Endodermal cell (in vitro differentiated cells): ENCODE measurements around the gene UBE2QL1. TPM values are rescaled to one million over a fixed set of nuclear protein-coding genes. Genes with fewer than 3 reads are reported as not detected.
A peak's percentile ranks its signal among the peaks of the same experiment; 100 is the strongest.

Experiments used
- DNase-seq: peaks from one replicate; pipeline ENCODE4 v3.0.0-alpha.2; 2017
- H3K27ac ChIP-seq: 2 replicates; pipeline ENCODE4 v1.5.1; 2013; ENCODE audit warnings: mild to moderate bottlenecking, low read depth, low read length, moderate library complexity
- H3K27me3 ChIP-seq: 2 replicates; pipeline ENCODE4 v1.6.1; 2013; ENCODE audit warnings: mild to moderate bottlenecking, low read length, moderate library complexity; ENCODE audit not compliant: insufficient read depth, control insufficient read depth, poor library complexity, severe bottlenecking
- H3K36me3 ChIP-seq: 2 replicates; pipeline ENCODE4 v1.7.0; 2013; ENCODE audit warnings: mild to moderate bottlenecking, low read length, moderate library complexity; ENCODE audit not compliant: control insufficient read depth, insufficient read depth
- H3K4me1 ChIP-seq: one replicate; pipeline ENCODE4 v1.7.0; 2013; ENCODE audit warnings: low read length; ENCODE audit not compliant: control insufficient read depth, insufficient read depth
- H3K4me3 ChIP-seq: 2 replicates; pipeline ENCODE4 v1.5.1; 2013; ENCODE audit warnings: mild to moderate bottlenecking, low read length, moderate library complexity
- H3K9ac ChIP-seq: 2 replicates; pipeline ENCODE4 v1.6.1; 2013; ENCODE audit warnings: mild to moderate bottlenecking, low read length, moderate library complexity; ENCODE audit not compliant: poor library complexity, severe bottlenecking; ENCODE audit errors: extremely low read depth
- H3K9me3 ChIP-seq: 2 replicates; pipeline ENCODE4 v1.6.1; 2013; ENCODE audit warnings: mild to moderate bottlenecking, low read length, moderate library complexity; ENCODE audit not compliant: control insufficient read depth
- H3K27ac Mint-ChIP-seq: 2 replicates; pipeline ENCODE4 v1.8.0; 2020; ENCODE audit warnings: mixed read lengths
- H3K27me3 Mint-ChIP-seq: 2 replicates; pipeline ENCODE4 v1.8.0; 2021; ENCODE audit warnings: mild to moderate bottlenecking, mixed read lengths; ENCODE audit not compliant: insufficient read depth
- H3K36me3 Mint-ChIP-seq: 2 replicates; pipeline ENCODE4 v1.8.0; 2020; ENCODE audit warnings: low read depth, mixed read lengths
- H3K4me1 Mint-ChIP-seq: 2 replicates; pipeline ENCODE4 v1.8.0; 2020; ENCODE audit warnings: mixed read lengths
- H3K4me3 Mint-ChIP-seq: 2 replicates; pipeline ENCODE4 v1.8.0; 2020; ENCODE audit warnings: mild to moderate bottlenecking, moderate library complexity, mixed read lengths
- H3K9me3 Mint-ChIP-seq: 2 replicates; pipeline ENCODE4 v1.8.0; 2020; ENCODE audit warnings: mild to moderate bottlenecking, mixed read lengths
- CTCF ChIP-seq: fragments of 200-600 bp; sonication (generic); conservative IDR thresholded peaks from 2 replicates; pipeline ENCODE4 v1.5.0; 2021; ENCODE audit warnings: antibody characterized with exemption, mild to moderate bottlenecking
- WGBS, 2 experiments: methylation state at CpG; one replicate each; pipeline versions ENCODE4 v1.1.5 to v1.1.7; 2013; ENCODE audit warnings: missing lambda C conversion rate in 2 of 2, mixed read lengths in 1 of 2; ENCODE audit not compliant: insufficient coverage in 1 of 2, insufficient read length in 1 of 2; 5-methylcytosine and 5-hydroxymethylcytosine counted together
- total RNA-seq, 2 donors: library from RNA; stranded (reverse); fragmentation: NEBNext Ultra II Directional in 1 of 2; extraction: Animal tissue kit (Norgen Biotek cat#: 25700) in 1 of 2; gene quantifications; 2 replicates in 1 of 2; 3 replicates in 1 of 2; pipeline ENCODE4 v1.2.1, GENCODE V29; 2021

UBE2QL1 gene
- total RNA-seq, 2 donors from 2014 or later: 0.11 TPM; not detected in 1

GRCh38 chr5:6525910-6526309 is 77.3 kb downstream of the UBE2QL1 start:
- Mint-ChIP-seq H3K36me3 (no peaks in the 10 kb centered on the region), H3K4me3 (no peak overlapping the region), H3K27me3 (peaks cover 11% of the 10 kb centered on the region), H3K27ac (no peak overlapping the region), H3K9me3 (no peaks in the 10 kb centered on the region), H3K4me1 (peaks cover 4% of the 10 kb centered on the region)
- H3K27ac ChIP-seq: no peak overlapping the region
- H3K27me3 ChIP-seq: peaks cover 3% of the 10 kb centered on the region
- H3K4me1 ChIP-seq: no peaks in the 10 kb centered on the region
- no peak overlapping the region for H3K9ac ChIP-seq
- TF ChIP-seq CTCF: peak; percentile 75
- H3K4me3 ChIP-seq: no peak overlapping the region
- peak; percentile 81 for DNase-seq
- WGBS, 2 experiments: 65 to 73% methylated on average over 8 to 9 of the region's 9 CpGs
- no peaks in the 10 kb centered on the region for H3K9me3 ChIP-seq
- no peaks in the 10 kb centered on the region for H3K36me3 ChIP-seq

- Mint-ChIP-seq H3K4me1 (no peaks in the 10 kb centered on the region), H3K9me3 (no peaks in the 10 kb centered on the region), H3K4me3 (no peak overlapping the region), H3K36me3 (no peaks in the 10 kb centered on the region), H3K27ac (no peak overlapping the region), H3K27me3 (peaks cover 11% of the 10 kb centered on the region)
- H3K9me3 ChIP-seq: no peaks in the 10 kb centered on the region
- H3K4me1 ChIP-seq: no peaks in the 10 kb centered on the region
- H3K4me3 ChIP-seq: no peak overlapping the region
- 86 to 89% methylated on average over 11 to 12 of the region's 12 CpGs for WGBS, 2 experiments
- no peak for TF ChIP-seq CTCF
- H3K27ac ChIP-seq: no peak overlapping the region
- DNase-seq: peak; percentile 29
- H3K27me3 ChIP-seq: no peaks in the 10 kb centered on the region
- no peaks in the 10 kb centered on the region for H3K36me3 ChIP-seq
- no peak overlapping the region for H3K9ac ChIP-seq
Observed at GRCh38 chr5:6527749-6528455, 79.2 kb downstream of the UBE2QL1 start.

GRCh38 chr5:6535594-6535993 is 86.9 kb downstream of the UBE2QL1 start:
- 80 to 90% methylated on average over 2 of the region's 2 CpGs for WGBS, 2 experiments
- peaks cover 13% of the 10 kb centered on the region for H3K27me3 Mint-ChIP-seq
- TF ChIP-seq CTCF: no peak

More at GRCh38 chr5:6535594-6535993, 86.9 kb downstream of the UBE2QL1 start:
- Mint-ChIP-seq H3K9me3 (no peaks in the 10 kb centered on the region), H3K4me1 (no peaks in the 10 kb centered on the region), H3K4me3 (no peak overlapping the region), H3K27ac (no peak overlapping the region), H3K36me3 (no peaks in the 10 kb centered on the region)
- Histone ChIP-seq H3K9me3 (no peaks in the 10 kb centered on the region), H3K36me3 (no peaks in the 10 kb centered on the region), H3K27me3 (peaks cover 14% of the 10 kb centered on the region), H3K9ac (no peak overlapping the region), H3K4me1 (no peaks in the 10 kb centered on the region), H3K27ac (no peak overlapping the region), H3K4me3 (no peak overlapping the region)
- no peak for DNase-seq
